CD4-positive, alpha-beta T cell treated with Interleukin-4 for 4 hours (primary cell): ENCODE data around the gene THUMPD2.
A peak's percentile ranks its signal among the peaks of the same experiment; 100 is the strongest.
"Not testable (repeated sequence)": the region's sequence is repeated elsewhere in the genome, so short reads cannot be mapped to it uniquely, and the experiment has no call there.

Source experiments
- DNase-seq: peaks from one replicate; pipeline ENCODE4 v3.0.0-alpha.2; 2020

Gene THUMPD2

DNA sequence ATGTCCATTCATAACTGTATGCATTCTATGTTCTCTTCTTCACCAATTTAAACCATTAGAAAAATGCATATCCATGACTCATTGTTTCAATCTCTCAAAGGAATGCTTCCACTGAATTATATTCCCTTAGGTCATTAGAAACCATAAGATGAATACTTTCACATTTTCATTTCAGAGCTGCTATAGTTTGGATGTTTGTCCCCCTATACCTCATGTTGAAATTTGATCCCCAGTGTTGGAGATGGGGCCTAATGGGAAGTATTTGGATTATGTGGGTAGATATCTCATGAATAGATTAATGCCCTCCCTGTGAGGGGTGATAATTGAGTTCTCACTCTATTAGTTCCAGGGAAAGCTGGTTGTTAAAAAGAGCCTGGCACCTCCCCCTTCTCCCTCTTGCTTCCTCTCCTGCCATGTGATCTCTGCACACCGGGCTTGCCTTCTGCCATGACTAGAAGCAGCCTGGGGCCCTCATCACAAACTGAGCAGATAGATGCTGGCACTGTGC lies 35.7 kb downstream of the THUMPD2 start:
- no peak for DNase-seq

GRCh38 chr2:39741871-39742270 lies 37.2 kb downstream of the THUMPD2 start:
- no peak for DNase-seq

DNA sequence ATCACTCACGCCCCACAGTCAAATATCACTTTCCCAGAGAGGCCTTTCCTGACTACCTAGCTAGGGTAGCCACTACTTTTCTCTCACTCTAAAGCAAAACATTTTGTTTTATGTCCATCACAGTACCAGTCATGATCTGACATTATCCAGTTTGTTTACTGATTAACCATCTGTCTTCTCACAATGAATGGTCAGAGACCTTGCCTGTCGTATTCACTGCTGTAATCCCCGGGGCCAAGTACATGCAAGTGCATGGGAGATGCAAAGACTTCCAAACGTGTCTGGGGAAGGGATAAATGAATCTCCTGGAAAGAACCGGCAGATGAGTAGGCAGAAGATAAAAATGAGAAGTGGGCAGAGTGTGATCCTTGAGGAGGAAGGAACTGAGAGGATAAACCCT lies 39.7 kb downstream of the THUMPD2 start:
- no peak for DNase-seq

- DNase-seq = no peak
Observed at GRCh38 chr2:39738936-39739335, 40.1 kb downstream of the THUMPD2 start.

- DNase-seq = no peak
Observed at GRCh38 chr2:39737661-39738060, 41.4 kb downstream of the THUMPD2 start.

DNA sequence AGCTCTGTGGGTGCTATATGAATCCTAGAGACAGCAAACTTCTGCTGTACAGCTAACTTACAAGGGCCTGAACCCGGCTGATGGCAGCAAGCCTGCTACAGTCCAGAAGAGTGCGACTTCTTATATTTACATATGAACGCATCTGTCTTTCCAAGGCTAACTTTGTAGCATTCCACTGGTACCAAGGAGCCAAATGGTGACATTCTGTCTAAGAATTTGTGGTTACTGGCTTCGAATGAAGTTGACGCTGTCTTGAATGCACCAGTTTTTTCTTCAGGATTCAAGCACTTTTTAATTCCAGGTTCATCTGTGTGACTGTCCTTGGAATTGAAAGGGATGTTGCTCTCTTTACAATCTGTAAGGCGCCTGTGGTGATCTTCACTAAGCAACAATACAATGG lies 42.4 kb downstream of the THUMPD2 start:
- no peak for DNase-seq

GRCh38 chr2:39735648-39736047 lies 43.4 kb downstream of the THUMPD2 start:
- DNase-seq = no peak

DNA sequence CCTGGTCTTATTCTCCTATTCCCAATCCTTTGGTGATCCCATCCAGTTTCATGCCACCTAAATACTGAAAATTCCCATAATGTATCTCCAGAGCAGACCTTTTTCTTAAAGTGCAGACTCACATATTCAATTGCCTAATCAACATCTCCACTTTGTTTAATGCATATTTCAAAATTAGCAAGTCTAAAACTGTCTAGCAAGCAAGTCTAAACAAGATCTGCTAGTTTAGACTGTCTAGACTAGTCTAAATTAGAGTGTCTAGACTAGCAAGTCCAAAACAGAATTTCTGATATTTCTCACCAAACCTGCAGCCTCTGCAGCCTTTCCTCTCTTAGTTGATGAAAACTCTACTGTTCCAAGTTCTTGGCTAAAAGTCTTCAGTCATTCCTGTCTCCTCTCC lies 44.6 kb downstream of the THUMPD2 start:
- no peak for DNase-seq

DNA sequence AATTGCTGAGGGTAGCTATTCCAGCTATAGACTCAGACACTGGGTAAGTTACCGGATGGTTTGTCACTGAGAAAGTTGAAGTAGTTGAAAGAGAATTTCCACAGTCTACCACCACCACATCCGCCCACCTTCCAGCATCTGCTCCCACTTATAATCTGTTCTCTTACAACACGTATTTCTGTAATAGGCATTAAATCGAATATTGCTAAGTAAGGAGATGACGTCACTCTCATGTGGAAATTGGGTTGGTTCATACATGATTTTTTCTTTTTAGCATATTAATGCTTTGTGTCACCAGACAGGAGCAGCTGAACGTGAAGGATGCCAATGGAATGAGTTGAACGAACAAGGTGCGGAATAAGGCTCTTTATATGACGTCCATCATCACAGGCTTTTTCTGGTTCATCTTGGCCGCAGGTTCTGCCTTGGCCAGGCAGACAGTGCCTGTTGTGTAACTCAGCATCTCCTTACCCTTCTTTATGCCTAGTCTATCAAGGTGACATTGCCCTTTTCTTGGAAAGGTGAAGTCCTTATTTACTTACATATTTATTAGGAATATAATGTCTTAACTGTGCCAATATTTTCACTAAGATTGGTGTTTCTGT lies 45.9 kb downstream of the THUMPD2 start:
- no peak for DNase-seq

DNA sequence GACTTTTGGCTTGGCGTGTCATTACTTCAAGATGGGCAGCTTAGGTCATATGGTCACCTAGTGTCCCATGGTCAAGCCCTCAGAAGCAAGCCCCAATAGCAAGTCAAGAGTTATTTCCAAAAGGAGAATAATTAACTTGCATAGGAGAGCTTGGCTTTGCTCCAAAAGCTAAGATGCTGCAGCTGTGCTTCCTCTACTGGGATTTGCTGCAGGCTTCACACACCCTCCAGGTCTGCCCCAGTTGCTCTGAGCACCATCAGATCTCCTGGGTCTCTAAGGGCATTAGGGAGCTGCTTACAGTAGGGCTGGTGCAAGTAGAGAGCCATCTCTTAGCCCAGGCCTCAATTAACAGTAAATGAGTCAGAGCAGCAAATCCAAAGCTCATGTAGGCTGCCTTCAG lies 46.6 kb downstream of the THUMPD2 start:
- no peak for DNase-seq

DNA sequence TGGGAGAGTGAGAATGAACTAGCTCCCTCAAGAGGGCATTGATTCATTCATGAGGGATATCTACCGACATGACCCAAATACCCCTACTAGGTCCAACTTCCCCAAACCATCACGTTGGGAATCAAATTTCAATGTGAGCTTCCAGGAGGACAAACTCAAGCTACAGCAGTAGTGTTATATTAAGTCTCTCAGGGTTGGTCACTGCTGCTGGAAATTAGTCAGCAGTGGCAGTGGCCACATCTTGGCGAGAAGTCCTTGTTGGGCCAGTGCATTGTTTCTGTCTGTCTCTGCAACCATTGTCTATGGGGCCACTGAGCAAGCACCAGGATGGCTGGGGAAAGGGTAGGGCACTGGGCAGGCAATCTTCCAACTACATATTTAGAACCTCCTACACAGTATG lies 47.5 kb downstream of the THUMPD2 start:
- no peak for DNase-seq

DNA sequence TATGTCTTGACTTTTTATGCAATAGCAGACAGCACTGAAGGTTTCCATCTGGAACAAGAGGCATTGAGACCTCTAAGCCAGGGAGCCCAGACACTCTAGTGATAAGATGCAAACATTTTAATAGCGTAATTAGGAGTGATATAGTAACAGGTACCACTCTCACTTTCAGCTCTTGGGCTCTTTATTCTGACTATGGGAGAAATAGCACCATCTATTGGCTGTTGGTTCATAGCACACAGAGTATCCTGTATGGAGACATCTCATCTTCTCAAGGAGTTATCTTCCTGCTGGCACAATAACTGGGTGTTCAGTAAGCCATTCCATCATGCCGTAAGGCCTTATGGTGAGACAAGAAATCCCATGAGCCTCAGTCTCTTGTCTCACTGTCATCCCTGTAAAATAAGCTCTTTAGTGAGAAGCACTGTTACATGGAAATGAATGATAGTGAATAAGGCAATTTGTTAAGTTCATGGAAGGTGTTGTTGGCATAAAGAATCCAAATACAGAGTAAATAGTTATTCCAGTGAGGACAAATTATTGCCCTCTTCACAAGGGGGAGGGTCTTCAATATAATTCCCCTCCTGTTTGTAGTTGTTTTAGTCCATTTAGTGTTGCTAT lies 48.3 kb downstream of the THUMPD2 start:
- peak; percentile 23 for DNase-seq

DNA sequence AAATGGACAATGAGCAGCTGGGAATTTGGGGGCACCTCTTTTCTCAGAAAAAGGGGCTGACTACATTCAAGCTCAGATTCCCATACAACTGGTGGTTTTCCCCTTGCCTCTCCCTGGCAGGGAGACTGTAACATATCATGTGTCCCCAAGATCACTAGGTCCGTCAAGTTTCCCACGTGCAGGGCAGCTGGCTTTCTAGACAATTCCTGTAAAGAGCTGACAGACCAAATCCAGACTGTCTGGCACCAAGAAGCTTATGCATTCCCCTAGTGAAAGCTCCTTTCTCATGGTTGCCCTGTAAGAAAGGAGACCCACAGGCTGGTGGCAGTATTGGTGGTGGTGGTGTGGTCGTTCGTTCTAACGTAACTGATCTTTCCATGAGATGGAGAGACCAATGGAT lies 48.8 kb downstream of the THUMPD2 start:
- DNase-seq = no peak

GRCh38 chr2:39728941-39729351 lies 50.1 kb downstream of the THUMPD2 start:
- DNase-seq = peak; percentile 19

GRCh38 chr2:39728085-39728484 lies 51.0 kb downstream of the THUMPD2 start:
- not testable (repeated sequence) for DNase-seq

DNA sequence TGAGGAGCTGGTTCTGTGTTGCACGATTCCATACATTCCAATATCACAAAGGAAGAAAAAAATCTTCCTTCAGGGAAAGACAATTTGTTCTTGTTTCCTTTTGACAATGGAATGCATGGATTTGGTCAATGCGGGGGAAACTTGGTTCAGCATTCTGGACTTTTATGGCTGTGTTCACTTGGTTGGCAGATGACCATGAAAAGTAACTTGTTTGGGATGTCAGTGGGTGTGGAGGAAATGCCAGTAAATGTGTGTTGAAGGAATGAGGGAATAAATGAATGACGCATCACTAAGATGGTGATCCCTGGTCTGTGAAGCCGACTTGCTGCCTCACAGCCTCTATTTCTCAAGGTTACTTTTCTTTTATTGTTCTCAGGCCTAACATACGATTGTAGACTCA lies 53.7 kb downstream of the THUMPD2 start:
- DNase-seq = no peak

DNA sequence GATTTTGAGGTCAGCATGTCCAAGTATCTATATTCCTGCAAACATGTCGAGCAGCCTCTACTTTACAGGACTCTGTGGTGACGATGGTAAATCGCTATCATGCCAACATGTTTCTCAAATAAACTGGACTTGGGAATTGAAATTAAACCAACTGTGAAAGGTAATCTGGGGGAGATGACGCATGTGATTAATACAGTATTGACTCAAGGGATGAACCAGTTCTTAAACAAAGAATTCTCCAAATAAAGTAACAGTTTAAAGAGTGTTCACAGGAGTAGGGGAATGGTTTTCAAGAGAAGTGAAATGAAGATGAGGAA lies 54.3 kb downstream of the THUMPD2 start:
- DNase-seq = no peak

- DNase-seq = no peak
Observed at GRCh38 chr2:39723946-39724827, 54.9 kb downstream of the THUMPD2 start.

DNA sequence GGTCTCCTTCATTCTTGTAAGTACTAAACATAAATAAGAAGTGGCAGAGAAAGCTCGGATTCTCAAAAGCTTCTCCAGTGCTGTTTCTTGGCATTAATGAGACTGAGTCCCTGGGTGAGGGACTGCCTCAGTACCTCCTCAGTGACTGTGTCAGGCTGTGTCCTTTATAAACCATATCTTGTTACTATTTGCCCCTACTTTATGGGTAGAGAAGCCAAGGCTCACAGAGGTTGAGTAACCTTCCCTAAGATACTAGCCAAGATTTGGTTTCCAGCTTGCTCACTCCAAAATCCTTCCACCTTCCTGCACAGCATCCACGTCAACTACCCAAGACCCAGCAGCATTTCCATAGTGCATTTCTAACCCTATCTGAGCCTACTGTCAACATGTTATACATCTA lies 55.6 kb downstream of the THUMPD2 start:
- no peak for DNase-seq

DNA sequence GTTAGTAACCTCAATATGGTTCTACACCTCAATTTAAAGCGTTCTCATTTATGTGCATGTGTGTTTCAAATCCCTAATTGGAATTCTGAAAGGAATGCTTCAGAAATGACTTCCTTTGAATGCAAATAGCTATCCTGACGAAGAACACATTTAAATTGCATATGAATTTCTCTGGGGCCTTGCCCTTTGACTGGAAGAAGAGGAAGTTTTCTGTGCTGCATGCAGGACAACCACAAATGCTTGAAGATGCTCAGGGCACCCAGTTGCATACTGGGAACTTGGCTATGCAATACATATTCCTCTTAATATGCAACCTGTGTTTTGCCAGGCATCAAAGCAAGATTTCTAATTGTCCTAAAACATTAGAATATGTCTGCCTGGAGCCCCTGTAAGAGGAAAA lies 58.1 kb downstream of the THUMPD2 start:
- DNase-seq = no peak

DNA sequence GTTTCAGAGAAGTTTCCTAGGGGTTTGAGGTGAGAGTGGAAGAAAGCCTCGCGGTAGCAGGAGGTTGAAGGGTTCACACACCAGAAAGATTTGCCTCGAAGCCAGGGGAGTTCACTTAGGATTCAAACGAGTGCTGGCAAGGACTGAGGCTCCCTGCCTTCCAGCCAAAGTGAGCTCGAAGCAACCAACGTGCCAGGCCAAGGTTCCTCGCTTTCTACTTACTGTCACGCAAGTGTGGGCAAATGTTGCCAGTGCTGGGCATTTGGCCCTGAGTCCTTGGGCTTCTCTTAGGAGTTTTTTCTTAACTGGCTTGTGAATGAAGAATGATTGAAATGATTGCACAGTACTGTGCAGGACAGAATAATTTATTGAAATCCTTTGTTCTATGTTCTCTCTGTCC lies 59.7 kb downstream of the THUMPD2 start:
- DNase-seq = no peak

GRCh38 chr2:39718483-39718882 lies 60.6 kb downstream of the THUMPD2 start:
- DNase-seq = no peak

GRCh38 chr2:39717067-39717466 lies 62.0 kb downstream of the THUMPD2 start:
- DNase-seq = no peak

GRCh38 chr2:39715822-39716221 lies 63.2 kb downstream of the THUMPD2 start:
- DNase-seq = no peak
